H1 (cell line): ENCODE results near the gene TTLL1. TPM values are rescaled to one million over a fixed set of nuclear protein-coding genes. Genes with fewer than 3 reads are reported as not detected.

ENCODE experiments used
- CTCF ChIA-PET: fragments of 300-600 bp; sonication (Branson Sonifier 250); formaldehyde crosslinking; loops from one replicate; lab custom pipeline; 2021; ENCODE audit not compliant: partially characterized antibody; lab: Charles Lee
- POLR2A ChIA-PET: fragments of 300-600 bp; sonication (Branson Sonifier 250); formaldehyde crosslinking; loops from one replicate; lab custom pipeline; 2021; ENCODE audit warnings: inconsistent platforms; ENCODE audit not compliant: partially characterized antibody; lab: Charles Lee
- DNase-seq, 2 experiments: peaks; one replicate each; pipeline versions ENCODE4 v3.0.0 to v3.0.0-alpha.2; 2010 to 2022; ENCODE audit warnings: low spot score in 2 of 2, low read depth in 1 of 2, mixed read lengths in 1 of 2
- FAIRE-seq: peaks from 2 replicates; lab custom pipeline; 2011; peaks lifted over from hg19 to GRCh38; lab: Jason Lieb, UNC
- H2AFZ ChIP-seq: 2 replicates; pipeline ENCODE4 v1.8.1; 2012; ENCODE audit warnings: low read length, inconsistent platforms
- H2AK5ac ChIP-seq: 2 replicates; pipeline ENCODE4 v1.6.1; 2013; ENCODE audit warnings: low read depth, low read length
- H2BK120ac ChIP-seq: replicated peaks from 2 replicates; pipeline ENCODE3; 2013; ENCODE audit warnings: low read depth, low read length, inconsistent platforms
- H2BK12ac ChIP-seq: 2 replicates; pipeline ENCODE4 v1.6.1; 2013; ENCODE audit warnings: low read depth, low read length
- H2BK15ac ChIP-seq: 2 replicates; pipeline ENCODE4 v1.6.1; 2013; ENCODE audit warnings: low read length
- H2BK20ac ChIP-seq: 2 replicates; pipeline ENCODE4 v1.6.1; 2013; ENCODE audit warnings: low read length
- H2BK5ac ChIP-seq: 2 replicates; pipeline ENCODE4 v1.6.1; 2013; ENCODE audit warnings: low read depth, low read length
- H3K14ac ChIP-seq: 2 replicates; pipeline ENCODE4 v1.6.1; 2013; ENCODE audit warnings: inconsistent platforms; ENCODE audit not compliant: insufficient read length
- H3K18ac ChIP-seq: 2 replicates; pipeline ENCODE4 v1.6.1; 2013; ENCODE audit warnings: low read length; ENCODE audit errors: extremely low read depth
- H3K23ac ChIP-seq: 2 replicates; pipeline ENCODE4 v1.6.1; 2013; ENCODE audit warnings: inconsistent platforms; ENCODE audit not compliant: insufficient read length
- H3K23me2 ChIP-seq: 2 replicates; pipeline ENCODE4 v1.6.1; 2013; ENCODE audit warnings: low read depth, low read length
- H3K27ac ChIP-seq: 2 replicates; pipeline ENCODE4 v1.6.1; 2011; ENCODE audit warnings: low read depth, low read length, inconsistent platforms
- H3K27me3 ChIP-seq, 4 experiments: replicated peaks in 1 of 4; 1 replicate in 1 of 4; 2 replicates in 3 of 4; pipeline versions ENCODE4 v1.6.1 to v1.8.1; 2011 to 2013; ENCODE audit warnings: low read length in 3 of 4, mild to moderate bottlenecking in 3 of 4, inconsistent platforms in 2 of 4, mixed read lengths in 2 of 4, moderate library complexity in 1 of 4; ENCODE audit not compliant: control insufficient read depth in 3 of 4, insufficient read depth in 3 of 4; ENCODE audit errors: extremely low read depth in 1 of 4
- H3K36me3 ChIP-seq, 4 experiments: 2 replicates each; pipeline versions ENCODE4 v1.6.1 to v1.8.1; 2011 to 2013; ENCODE audit warnings: mild to moderate bottlenecking in 4 of 4, low read length in 3 of 4, moderate library complexity in 2 of 4, control low read depth in 1 of 4, inconsistent platforms in 1 of 4; ENCODE audit not compliant: insufficient read depth in 4 of 4, control insufficient read depth in 2 of 4
- H3K4ac ChIP-seq: replicated peaks from 2 replicates; pipeline ENCODE3; 2013; ENCODE audit warnings: low read length, low read depth, mixed read lengths, inconsistent platforms; ENCODE audit not compliant: insufficient read length
- H3K4me1 ChIP-seq, 4 experiments: replicated peaks in 1 of 4; 1 replicate in 1 of 4; 2 replicates in 3 of 4; pipeline versions ENCODE4 v1.6.1 to v1.8.1; 2011 to 2013; ENCODE audit warnings: low read length in 3 of 4, inconsistent platforms in 2 of 4, mixed read lengths in 1 of 4; ENCODE audit not compliant: insufficient read depth in 4 of 4, control insufficient read depth in 3 of 4
- H3K4me2 ChIP-seq, 2 experiments: 2 replicates each; pipeline versions ENCODE4 v1.6.1 to v1.8.1; 2011 to 2013; ENCODE audit warnings: low read depth in 2 of 2, low read length in 2 of 2, control low read depth in 1 of 2, inconsistent platforms in 1 of 2, mild to moderate bottlenecking in 1 of 2; ENCODE audit not compliant: insufficient read depth in 1 of 2
- H3K4me3 ChIP-seq, 4 experiments: fragments of 200-600, 300-600 bp in 1 of 4; sonication (generic), shearing (Covaris generic), sonication (Bioruptor Twin) in 1 of 4; 2 replicates each; pipeline versions ENCODE4 v1.5.1 to v1.8.1; 2011 to 2016; ENCODE audit warnings: low read length in 4 of 4, low read depth in 3 of 4, control low read depth in 2 of 4, inconsistent platforms in 2 of 4, mild to moderate bottlenecking in 2 of 4, mixed read lengths in 1 of 4, moderate library complexity in 1 of 4; ENCODE audit not compliant: insufficient read depth in 2 of 4; ENCODE audit errors: extremely low read depth in 1 of 4
- H3K56ac ChIP-seq: replicated peaks from 2 replicates; pipeline ENCODE3; 2013; ENCODE audit warnings: low read depth, mild to moderate bottlenecking, mixed read lengths, low read length, inconsistent platforms; ENCODE audit not compliant: insufficient read length
- H3K79me1 ChIP-seq: 2 replicates; pipeline ENCODE4 v1.6.1; 2013; ENCODE audit warnings: low read depth, low read length, control low read depth
- H3K79me2 ChIP-seq, 2 experiments: 2 replicates each; pipeline versions ENCODE4 v1.6.1 to v1.8.1; 2012 to 2013; ENCODE audit warnings: low read length in 2 of 2, mild to moderate bottlenecking in 2 of 2, inconsistent platforms in 1 of 2; ENCODE audit not compliant: insufficient read depth in 2 of 2, control insufficient read depth in 1 of 2
- H3K9ac ChIP-seq, 4 experiments: replicated peaks in 1 of 4; 1 replicate in 1 of 4; 2 replicates in 3 of 4; pipeline versions ENCODE4 v1.6.1 to v1.8.1; 2011 to 2013; ENCODE audit warnings: low read depth in 3 of 4, low read length in 3 of 4, control low read depth in 2 of 4, mild to moderate bottlenecking in 2 of 4, moderate library complexity in 2 of 4, inconsistent platforms in 1 of 4; ENCODE audit errors: extremely low read depth in 1 of 4
- H3K9me3 ChIP-seq, 2 experiments: 2 replicates each; pipeline versions ENCODE4 v1.6.1 to v1.8.1; 2012 to 2013; ENCODE audit warnings: mild to moderate bottlenecking in 2 of 2, moderate library complexity in 2 of 2, control low read depth in 1 of 2, inconsistent platforms in 1 of 2, low read depth in 1 of 2, low read length in 1 of 2, mixed read lengths in 1 of 2; ENCODE audit not compliant: insufficient read depth in 2 of 2
- H4K20me1 ChIP-seq, 2 experiments: replicated peaks in 1 of 2; 2 replicates each; pipeline versions ENCODE3 to v1.8.1; 2011 to 2013; ENCODE audit warnings: inconsistent platforms in 2 of 2, low read length in 2 of 2, mild to moderate bottlenecking in 1 of 2; ENCODE audit not compliant: insufficient read depth in 2 of 2, control insufficient read depth in 1 of 2
- H4K5ac ChIP-seq: 2 replicates; pipeline ENCODE4 v1.6.1; 2013; ENCODE audit warnings: low read length, low read depth, mixed read lengths, inconsistent platforms; ENCODE audit not compliant: insufficient read length
- H4K8ac ChIP-seq: 2 replicates; pipeline ENCODE4 v1.8.0; 2013; ENCODE audit warnings: mild to moderate bottlenecking, moderate library complexity, low read length, inconsistent platforms; ENCODE audit not compliant: insufficient read depth; ENCODE audit errors: extremely low read depth
- H4K91ac ChIP-seq: replicated peaks from 2 replicates; pipeline ENCODE3; 2013; ENCODE audit warnings: low read length, mixed read lengths, inconsistent platforms; ENCODE audit not compliant: insufficient read length
- ATF2 ChIP-seq: IDR thresholded peaks from 2 replicates; pipeline ENCODE4 v1.6.1; 2012; ENCODE audit warnings: low read length, inconsistent platforms
- ATF3 ChIP-seq: IDR thresholded peaks from 2 replicates; pipeline ENCODE4 v1.6.1; 2011; ENCODE audit warnings: low read depth, mild to moderate bottlenecking, low read length; ENCODE audit not compliant: insufficient read depth
- E2F6 ChIP-seq: IDR thresholded peaks from 2 replicates; pipeline ENCODE4 v1.6.1; 2012; ENCODE audit warnings: inconsistent platforms
- PHF8 ChIP-seq: fragments of 200-600 bp; sonication (generic); conservative IDR thresholded peaks from 2 replicates; pipeline ENCODE4 v1.7.1; 2012; ENCODE audit warnings: low read depth, mild to moderate bottlenecking, inconsistent platforms, low read length, moderate library complexity
- RBBP5 ChIP-seq: IDR thresholded peaks from 2 replicates; pipeline ENCODE4 v1.7.1; 2012; ENCODE audit warnings: low read depth, mild to moderate bottlenecking, inconsistent platforms, low read length, moderate library complexity, borderline replicate concordance
- SAP30 ChIP-seq: fragments of 300-600 bp; sonication (generic); IDR thresholded peaks from 2 replicates; pipeline ENCODE4 v1.7.1; 2012; ENCODE audit warnings: low read length, moderate library complexity, mild to moderate bottlenecking, inconsistent platforms; ENCODE audit not compliant: insufficient read depth, insufficient replicate concordance
- WGBS, 2 experiments: shearing (Covaris generic) in 1 of 2; methylation state at CpG; one replicate each; pipeline versions ENCODE4 v1.1.6 to v1.1.7; 2013 to 2015; ENCODE audit warnings: low lambda C conversion rate in 2 of 2, mixed read lengths in 2 of 2, inconsistent platforms in 1 of 2, low coverage in 1 of 2, missing lambda C conversion rate in 1 of 2; ENCODE audit not compliant: insufficient replicate concordance in 2 of 2, insufficient coverage in 1 of 2, insufficient read length in 1 of 2; ENCODE audit errors: extremely low coverage in 1 of 2, missing lambda C conversion rate in 1 of 2; 5-methylcytosine and 5-hydroxymethylcytosine counted together
- polyA plus RNA-seq, 7 experiments: library from polyadenylated mRNA; depleted of rRNA in 3 of 7; stranded (reverse) in 5 of 7; unstranded in 2 of 7; fragments of >200 nt in 5 of 7; fragments of 200-250 nt in 2 of 7; gene quantifications; 1 replicate in 5 of 7; 2 replicates in 1 of 7; 4 replicates in 1 of 7; pipeline versions ENCODE4 v1.2.1 to v1.2.3, GENCODE V29; 2011 to 2013; ENCODE audit warnings: missing spikeins in 2 of 7, mixed read lengths in 2 of 7
- total RNA-seq: library from RNA; stranded (reverse); fragmentation: NEBNext Ultra II Directional; extraction: Animal tissue kit (Norgen Biotek cat#: 25700); gene quantifications from 2 replicates; pipeline ENCODE4 v1.2.1, GENCODE V29; 2021

Gene TTLL1
- total and polyA plus RNA-seq, 2 of the 8 experiments (the other 6 are each of a cell fraction or from before 2014, with no cell fraction given) = 5.0 to 13.8 TPM

GRCh38 chr22:43013355-43014315, 75.6 kb downstream of the TTLL1 start:
- H3K27me3 ChIP-seq = peaks cover 0 to 5% (median 3%) of the 10 kb centered on the region in 4 experiments; a peak in 4 of 7 replicates
- 40% methylated on average over 16 of the region's 16 CpGs; no CpG with 5 or more reads in 1 of the 2 experiments for WGBS, 2 experiments
- no peak overlapping the region for H2BK15ac ChIP-seq
- H4K91ac ChIP-seq = no peak overlapping the region
- H2BK12ac ChIP-seq = no peak overlapping the region
- peaks cover 11 to 15% of the 10 kb centered on the region in 2 experiments for H4K20me1 ChIP-seq
- peak overlapping the region; percentile 83 for H2BK5ac ChIP-seq
- peak overlapping the region; percentile 67 to 87 (median 86) for H3K4me3 ChIP-seq
- H3K14ac ChIP-seq = no peak overlapping the region
- DNase-seq (no peak), FAIRE-seq (no peak)
- no peak overlapping the region for H2AK5ac ChIP-seq
- H3K4me2 ChIP-seq = peak overlapping the region; percentile 72 to 98
- peaks cover 7 to 16% (median 10%) of the 10 kb centered on the region in 4 experiments for H3K4me1 ChIP-seq
- H2BK120ac ChIP-seq = no peak overlapping the region
- H3K9ac ChIP-seq = peak overlapping the region in 3 of 4 experiments; percentile 30 to 75 (median 53); a peak in 6 of 7 replicates
- ChIA-PET POLR2A (interaction anchor here (0.6 to 7.5 kb wide), 33 partner anchors 9 to 399 kb away, joined by 3 to 94 read pairs (median 8); partner anchors contain the start of gene POLDIP3), CTCF (interaction anchor here (0.6 to 3.2 kb wide), 10 partner anchors 9 to 146 kb away, joined by 3 to 9 read pairs (median 4); no protein-coding TSS in a partner anchor)
- H3K18ac ChIP-seq = no peak overlapping the region; the same call in 1 of the 2 replicates
- H2BK20ac ChIP-seq = no peak overlapping the region
- no peak overlapping the region for H3K23ac ChIP-seq
- peaks cover 16 to 55% of the 10 kb centered on the region in 2 experiments for H3K79me2 ChIP-seq
- no peak overlapping the region for H3K4ac ChIP-seq
- H3K23me2 ChIP-seq = peaks cover 14% of the 10 kb centered on the region
- peaks cover 10% of the 10 kb centered on the region for H3K79me1 ChIP-seq
- H4K5ac ChIP-seq = no peak overlapping the region
- no peak overlapping the region for H2AFZ ChIP-seq
- H3K36me3 ChIP-seq = no peaks in the 10 kb centered on the region
- H3K56ac ChIP-seq = no peak overlapping the region
- H3K27ac ChIP-seq = no peak overlapping the region
- no peaks in the 10 kb centered on the region for H3K9me3 ChIP-seq
- no peak overlapping the region for H4K8ac ChIP-seq
- no peak for TF ChIP-seq RBBP5
- TF ChIP-seq E2F6 = 0 out of 2 replicates have a peak, but pooled peaks have one; percentile 17
- no peak for TF ChIP-seq ATF2
- TF ChIP-seq PHF8 = no peak
- peak; percentile 22 for TF ChIP-seq SAP30
- TF ChIP-seq ATF3 = no peak
